LNCAP (cell line): Measurements from ENCODE around the gene MUC5B.
A peak's percentile ranks its signal among the peaks of the same experiment; 100 is the strongest.

Experiments
- CTCF ChIP-seq: fragments of 450-650 bp; IDR thresholded peaks from 2 replicates; pipeline ENCODE4 v1.5.1; 2017; ENCODE audit warnings: mild to moderate bottlenecking

The MUC5B gene

GRCh38 chr11:1300121-1300520 is 77.3 kb downstream of the MUC5B start:
- TF ChIP-seq CTCF: no peak

- no peak for TF ChIP-seq CTCF
Measured at GRCh38 chr11:1300569-1301187, 77.8 kb downstream of the MUC5B start.

- TF ChIP-seq CTCF: no peak
Measured at GRCh38 chr11:1301220-1302000, 78.5 kb downstream of the MUC5B start.

- TF ChIP-seq CTCF: no peak
Measured at GRCh38 chr11:1302041-1302460, 79.2 kb downstream of the MUC5B start.

GRCh38 chr11:1302461-1303125 is 79.7 kb downstream of the MUC5B start:
- TF ChIP-seq CTCF: no peak

- peak; percentile 75 for TF ChIP-seq CTCF
Measured at GRCh38 chr11:1303126-1303821, 80.4 kb downstream of the MUC5B start.

GRCh38 chr11:1303973-1304372 is 81.1 kb downstream of the MUC5B start:
- TF ChIP-seq CTCF: no peak
